ENCODE measurements around the gene MDP1.
A peak's percentile ranks its signal among the peaks of the same experiment; 100 is the strongest.

Gene MDP1

DNA sequence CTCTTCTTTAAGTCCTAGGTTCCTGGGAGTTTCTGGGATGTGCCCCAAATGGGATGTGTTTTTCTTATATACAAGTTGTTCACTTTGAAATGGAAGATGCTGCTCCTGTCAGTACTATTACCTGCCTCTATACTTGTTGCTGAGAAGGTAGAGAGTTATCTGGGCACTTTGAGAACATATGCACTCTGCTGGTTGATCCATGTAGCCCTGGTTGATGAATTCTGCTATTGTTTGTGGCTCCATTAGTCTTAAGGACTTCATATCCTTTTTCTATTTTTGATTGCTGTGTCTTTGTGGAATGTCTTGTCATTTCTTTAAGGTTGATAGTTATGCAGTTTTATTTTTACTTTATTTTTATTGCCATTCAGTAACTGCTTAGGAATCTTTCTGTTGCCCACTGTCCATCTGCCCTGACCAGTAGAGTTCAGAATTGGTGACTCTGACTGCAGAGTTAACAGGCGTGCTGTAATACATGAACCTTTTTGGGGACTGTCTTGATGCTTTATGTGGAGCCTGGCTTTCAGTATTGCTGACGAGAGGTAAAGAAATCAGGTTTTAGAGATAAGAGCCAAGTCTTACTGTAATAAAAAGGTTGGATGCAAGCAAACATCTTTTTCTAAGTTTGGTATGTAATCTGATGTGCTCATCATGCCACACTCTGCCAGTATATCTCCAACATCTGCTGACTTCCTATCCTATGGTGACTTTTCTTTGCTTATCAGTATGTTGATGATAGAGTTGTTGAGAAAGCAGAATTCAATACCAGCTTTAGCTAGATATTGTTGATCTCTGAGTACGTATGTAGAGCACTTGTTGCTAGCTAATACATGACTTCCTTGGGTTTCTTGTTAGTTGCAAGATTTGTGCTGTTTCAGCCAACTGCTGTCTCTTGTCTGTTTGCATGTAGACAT lies 18.5 kb upstream of the MDP1 start:
- DNase-seq (ENCODE audit: low spot score), result no peak
- TF ChIP-seq, protein P1, sequence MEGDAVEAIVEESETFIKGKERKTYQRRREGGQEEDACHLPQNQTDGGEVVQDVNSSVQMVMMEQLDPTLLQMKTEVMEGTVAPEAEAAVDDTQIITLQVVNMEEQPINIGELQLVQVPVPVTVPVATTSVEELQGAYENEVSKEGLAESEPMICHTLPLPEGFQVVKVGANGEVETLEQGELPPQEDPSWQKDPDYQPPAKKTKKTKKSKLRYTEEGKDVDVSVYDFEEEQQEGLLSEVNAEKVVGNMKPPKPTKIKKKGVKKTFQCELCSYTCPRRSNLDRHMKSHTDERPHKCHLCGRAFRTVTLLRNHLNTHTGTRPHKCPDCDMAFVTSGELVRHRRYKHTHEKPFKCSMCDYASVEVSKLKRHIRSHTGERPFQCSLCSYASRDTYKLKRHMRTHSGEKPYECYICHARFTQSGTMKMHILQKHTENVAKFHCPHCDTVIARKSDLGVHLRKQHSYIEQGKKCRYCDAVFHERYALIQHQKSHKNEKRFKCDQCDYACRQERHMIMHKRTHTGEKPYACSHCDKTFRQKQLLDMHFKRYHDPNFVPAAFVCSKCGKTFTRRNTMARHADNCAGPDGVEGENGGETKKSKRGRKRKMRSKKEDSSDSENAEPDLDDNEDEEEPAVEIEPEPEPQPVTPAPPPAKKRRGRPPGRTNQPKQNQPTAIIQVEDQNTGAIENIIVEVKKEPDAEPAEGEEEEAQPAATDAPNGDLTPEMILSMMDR (IDR thresholded peaks at IDR 0.05), result no peak
- peak overlapping the region in 1 of 2 donors; percentile 13 for H3K27ac ChIP-seq
- no peak overlapping the region for H3K4me3 ChIP-seq

DNA sequence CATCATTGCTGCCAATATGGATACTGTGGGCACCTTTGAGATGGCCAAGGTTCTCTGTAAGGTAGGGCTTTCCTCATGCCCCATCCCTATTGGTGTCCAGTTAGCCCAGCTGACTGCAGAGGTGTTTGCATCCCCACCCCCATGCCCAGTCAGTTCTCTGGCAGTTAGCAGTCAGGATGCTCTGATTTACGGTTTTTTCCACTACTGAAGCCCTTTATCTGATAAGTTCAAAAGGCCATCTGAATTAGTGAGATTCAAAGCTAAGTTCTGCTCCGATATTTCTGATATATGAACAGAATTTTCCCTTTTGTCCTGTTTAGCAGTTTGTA lies 17.6 kb upstream of the MDP1 start:
- peak overlapping the region; percentile 97 for H3K4me3 ChIP-seq
- H3K27ac ChIP-seq, result peak overlapping the region; percentile 80 to 94
- DNase-seq (ENCODE audit: low spot score), result peak; percentile 28
- TF ChIP-seq, protein P1 (IDR thresholded peaks at IDR 0.05), result no peak

DNA sequence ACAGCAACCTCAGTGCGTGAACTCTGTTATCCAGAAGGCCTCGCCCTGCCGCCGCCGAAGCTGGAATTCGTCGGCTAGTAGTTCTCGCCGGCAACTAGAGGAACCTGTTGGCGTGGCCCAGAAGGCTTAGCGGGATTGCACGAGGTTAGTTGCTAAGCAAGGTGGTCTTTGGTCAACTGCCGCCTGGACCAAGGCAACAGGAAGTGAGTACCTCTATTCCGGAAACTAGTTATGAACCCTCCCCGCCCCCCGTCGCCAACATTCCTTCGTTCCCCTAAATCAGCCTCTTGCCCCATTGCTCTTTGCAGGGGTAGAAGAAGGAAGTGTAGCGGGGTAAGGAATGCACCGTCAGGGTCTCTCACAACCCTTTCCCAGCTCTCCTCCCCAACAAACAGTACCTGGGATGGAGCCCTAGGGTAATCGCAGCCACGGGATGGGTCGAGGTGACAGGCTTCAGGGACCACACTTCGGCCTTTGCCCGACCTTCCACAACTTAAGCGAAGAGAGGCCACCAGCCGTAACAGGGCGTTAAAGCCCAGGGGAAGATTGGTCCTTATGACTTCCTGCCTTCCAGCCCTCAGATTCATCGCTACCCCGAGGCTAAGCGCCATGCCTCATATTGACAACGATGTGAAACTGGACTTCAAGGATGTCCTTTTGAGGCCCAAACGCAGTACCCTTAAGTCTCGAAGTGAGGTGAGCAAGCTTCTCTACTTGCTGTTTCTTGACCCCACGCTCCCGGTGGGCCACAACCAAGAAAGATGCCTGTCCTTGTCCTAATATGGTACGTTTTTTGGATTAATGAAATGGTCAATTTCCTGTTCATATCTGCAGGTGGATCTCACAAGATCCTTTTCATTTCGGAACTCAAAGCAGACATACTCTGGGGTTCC lies 17.0 kb upstream of the MDP1 start, which contains the start of gene GMPR2:
Gene GMPR2, plus strand, starts transcription at position 285 of the 893 bp plus-strand sequence. Its CDS starts 325 bp downstream, at position 610.
- Histone ChIP-seq H3K27ac (peak within 1 kb of the TSS; percentile 80 to 94), H3K4me3 (peak within 1 kb of the TSS; percentile 97)
- TF ChIP-seq, protein P1 (IDR thresholded peaks at IDR 0.05), result no peak
- no peak for DNase-seq (ENCODE audit: low spot score)

DNA sequence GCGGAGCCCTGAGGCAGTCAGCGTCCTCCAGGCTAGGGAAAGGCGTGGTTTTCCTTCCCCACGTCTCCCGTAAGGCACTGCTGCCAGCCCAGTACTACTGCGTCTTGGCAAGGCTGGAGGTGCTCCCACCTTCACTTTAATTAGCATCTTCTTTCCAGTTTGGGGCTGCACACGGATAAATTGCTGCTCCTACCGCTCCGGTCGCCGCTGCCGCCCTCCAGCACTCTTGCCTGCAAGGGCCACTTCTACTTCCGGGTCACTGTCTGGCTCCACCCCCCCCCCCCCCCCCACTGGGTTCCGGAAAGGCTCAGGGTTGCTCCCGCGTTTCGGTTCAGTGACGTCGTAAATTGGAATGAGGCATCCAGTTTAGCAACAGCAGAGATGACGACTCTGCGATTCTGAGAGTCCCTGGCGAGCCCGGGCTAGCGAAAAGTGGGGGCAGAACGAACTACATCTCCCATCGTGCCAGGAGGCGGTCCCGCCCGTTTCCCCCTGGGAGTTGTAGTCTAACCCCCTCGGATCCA lies 16.3 kb upstream of the MDP1 start, which contains the start of gene NEDD8:
Gene NEDD8, minus strand, starts transcription at position 247 of the 524 bp plus-strand sequence. Its CDS starts 100 bp downstream, at position 147.
- H3K27ac ChIP-seq, result peak within 1 kb of the TSS; percentile 80 to 94
- TF ChIP-seq, protein P1 (IDR thresholded peaks at IDR 0.05), result no peak
- H3K4me3 ChIP-seq, result peak within 1 kb of the TSS; percentile 97
- DNase-seq (ENCODE audit: low spot score), result peak; percentile 97

DNA sequence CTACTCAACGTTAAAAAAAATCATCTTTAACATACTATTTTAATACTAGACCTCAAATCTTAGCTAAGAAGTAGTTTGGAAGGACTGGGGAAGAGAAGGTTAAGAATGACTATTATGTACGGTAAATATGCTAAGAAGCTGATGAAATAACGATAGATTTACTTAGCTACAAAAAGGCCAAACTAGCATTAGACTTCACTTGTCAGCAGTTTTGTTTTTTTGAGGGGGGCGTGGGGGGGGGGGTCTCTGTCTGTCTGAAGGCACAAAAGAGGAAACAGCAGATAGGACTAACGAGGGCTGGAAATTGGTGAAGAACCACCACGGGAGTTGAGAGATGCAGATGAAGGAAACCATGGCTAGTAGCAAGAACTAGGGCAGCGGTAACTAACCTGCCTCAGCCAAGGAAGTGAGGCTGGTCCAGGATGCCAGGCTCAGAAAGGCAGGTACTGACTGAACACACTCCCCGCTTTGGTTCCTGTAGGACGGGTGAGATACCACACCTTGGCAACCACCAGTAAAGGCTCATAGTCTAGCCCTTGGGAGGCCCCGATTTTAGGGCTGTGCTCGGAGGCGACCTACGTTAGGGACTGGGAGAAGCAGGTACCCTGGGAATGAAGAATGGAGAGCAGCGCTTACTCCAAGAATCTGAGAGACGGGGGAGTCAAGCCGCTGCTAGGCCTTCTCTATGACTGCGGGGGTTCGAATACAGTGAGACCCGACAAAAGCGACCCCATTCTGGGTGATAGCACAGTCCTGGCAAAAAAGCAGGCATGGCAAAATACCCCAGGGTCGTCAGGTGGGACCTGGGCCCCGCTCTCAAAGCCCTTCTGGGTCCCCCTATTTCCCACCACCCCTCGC lies 15.6 kb upstream of the MDP1 start:
- peak overlapping the region; percentile 80 to 94 for H3K27ac ChIP-seq
- DNase-seq (ENCODE audit: low spot score), result peak; percentile 74
- peak overlapping the region; percentile 97 for H3K4me3 ChIP-seq
- TF ChIP-seq, protein P1 (IDR thresholded peaks at IDR 0.05), result no peak

DNA sequence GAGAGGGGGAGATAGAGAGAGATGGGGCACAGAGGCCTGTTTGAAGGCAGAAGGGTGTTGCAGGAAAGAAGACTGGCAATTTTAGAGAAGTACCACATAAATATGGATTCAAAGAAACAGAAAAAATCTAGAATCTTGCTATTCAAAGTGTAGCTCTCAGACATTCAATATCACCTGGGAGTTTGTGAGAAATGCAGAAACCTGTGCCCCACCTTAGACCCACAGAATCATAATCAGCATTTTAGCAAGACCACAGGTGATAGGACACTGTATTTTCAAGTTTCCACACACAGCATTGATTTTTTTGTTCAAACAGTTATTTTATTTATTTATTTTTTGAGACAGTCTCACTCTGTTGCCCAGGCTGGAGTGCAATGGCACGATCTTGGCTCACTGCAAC lies 13.0 kb upstream of the MDP1 start:
- H3K27ac ChIP-seq, result no peak overlapping the region
- TF ChIP-seq, protein P1 (IDR thresholded peaks at IDR 0.05), result no peak
- DNase-seq (ENCODE audit: low spot score), result no peak

More for the DNA sequence above, 13.0 kb upstream of the MDP1 start:
- H3K4me3 ChIP-seq, result no peak overlapping the region
